HCT116 (cell line): ENCODE data around the gene CHST8.

Experiments
- CTCF ChIP-seq, 3 experiments: fragments of 200-600 bp in 1 of 3; sonication (generic) in 1 of 3; IDR thresholded peaks in 2 of 3; conservative IDR thresholded peaks in 1 of 3; 2 replicates each; pipeline ENCODE4 v1.5.1; 2012 to 2017; ENCODE audit warnings: low read depth in 2 of 3, low read length in 2 of 3, antibody characterized with exemption in 1 of 3, borderline replicate concordance in 1 of 3, control low read depth in 1 of 3, mild to moderate bottlenecking in 1 of 3, mixed read lengths in 1 of 3, mixed run types in 1 of 3, moderate library complexity in 1 of 3; ENCODE audit not compliant: insufficient read depth in 1 of 3
- ELF1 ChIP-seq: IDR thresholded peaks from 2 replicates; pipeline ENCODE4 v1.6.1; 2012; ENCODE audit warnings: low read depth, borderline replicate concordance
- POLR2A ChIP-seq: IDR thresholded peaks from 2 replicates; pipeline ENCODE4 v1.7.0; 2011; ENCODE audit warnings: borderline replicate concordance; ENCODE audit not compliant: insufficient read depth, insufficient read length; ENCODE audit errors: extremely low read depth
- POLR2AphosphoS5 ChIP-seq: IDR thresholded peaks from 2 replicates; pipeline ENCODE4 v1.6.1; 2011; ENCODE audit warnings: mild to moderate bottlenecking, low read depth, low read length, moderate library complexity
- SIN3A ChIP-seq: IDR thresholded peaks from 2 replicates; pipeline ENCODE4 v1.6.1; 2012; ENCODE audit warnings: low read depth
- SP1 ChIP-seq: IDR thresholded peaks from 2 replicates; pipeline ENCODE4 v1.6.1; 2012; ENCODE audit warnings: low read depth
- TCF7L2 ChIP-seq: IDR thresholded peaks from 2 replicates; pipeline ENCODE4 v1.7.0; 2011; ENCODE audit warnings: borderline replicate concordance, inconsistent platforms; ENCODE audit not compliant: insufficient read depth, insufficient read length; ENCODE audit errors: extremely low read depth

GRCh38 chr19:33785795-33786194 is 164.0 kb downstream of the CHST8 start:
- TF ChIP-seq CTCF (IDR thresholded peaks at IDR 0.05 in 2 of 3, conservative IDR thresholded peaks at IDR 0.05 in 1 of 3; ENCODE audit: borderline replicate concordance in 1 of 3, insufficient read depth in 1 of 3, low read depth in 2 of 3, low read length in 2 of 3), result no peak
- no peak for TF ChIP-seq SIN3A
- TF ChIP-seq POLR2A, result no peak
- no peak for TF ChIP-seq ELF1
- TF ChIP-seq SP1, result no peak
- no peak for TF ChIP-seq TCF7L2
- TF ChIP-seq POLR2AphosphoS5, result no peak
